Fibroblast of the conjunctiva (primary cell): ENCODE results near the gene ROR2.
"Not testable (repeated sequence)": the region's sequence is repeated elsewhere in the genome, so short reads cannot be mapped to it uniquely, and the experiment has no call there.

ENCODE experiments used
- DNase-seq: peaks from one replicate; pipeline ENCODE4 v3.0.0-alpha.2; 2010; ENCODE audit warnings: low read depth

ROR2 gene

DNA sequence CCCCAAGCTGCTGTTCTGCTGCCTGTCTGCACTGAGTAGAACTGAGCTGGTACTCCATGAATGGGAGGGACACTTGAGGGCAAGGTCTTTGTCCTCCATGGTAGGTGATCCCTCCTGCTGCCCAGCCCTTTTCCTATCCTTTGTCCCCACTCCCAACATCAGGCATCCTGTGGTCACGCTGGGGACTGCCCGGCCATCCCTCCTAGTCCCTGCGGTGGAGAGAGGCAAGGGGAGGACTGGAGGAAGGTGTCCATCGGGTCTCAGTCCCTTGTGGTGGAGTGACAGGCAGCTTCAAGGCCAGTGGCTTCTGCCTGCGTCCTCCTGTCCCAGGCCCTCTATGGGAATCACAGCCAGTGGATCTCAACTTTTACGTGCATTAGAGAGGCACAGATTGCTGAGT is 25.9 kb downstream of the ROR2 start:
- no peak for DNase-seq

- no peak for DNase-seq
These were observed 26.9 kb downstream of the ROR2 start for GRCh38 chr9:91923145-91923544.

- DNase-seq, result no peak
These were observed 28.7 kb downstream of the ROR2 start for GRCh38 chr9:91921371-91921770.

GRCh38 chr9:91920630-91921350 is 29.2 kb downstream of the ROR2 start:
- DNase-seq, result no peak

- DNase-seq, result no peak
These were observed 30.4 kb downstream of the ROR2 start for GRCh38 chr9:91919621-91920020.

- DNase-seq, result no peak
These were observed 32.6 kb downstream of the ROR2 start for GRCh38 chr9:91917436-91917835.

GRCh38 chr9:91915524-91916263 is 34.3 kb downstream of the ROR2 start:
- no peak for DNase-seq

DNA sequence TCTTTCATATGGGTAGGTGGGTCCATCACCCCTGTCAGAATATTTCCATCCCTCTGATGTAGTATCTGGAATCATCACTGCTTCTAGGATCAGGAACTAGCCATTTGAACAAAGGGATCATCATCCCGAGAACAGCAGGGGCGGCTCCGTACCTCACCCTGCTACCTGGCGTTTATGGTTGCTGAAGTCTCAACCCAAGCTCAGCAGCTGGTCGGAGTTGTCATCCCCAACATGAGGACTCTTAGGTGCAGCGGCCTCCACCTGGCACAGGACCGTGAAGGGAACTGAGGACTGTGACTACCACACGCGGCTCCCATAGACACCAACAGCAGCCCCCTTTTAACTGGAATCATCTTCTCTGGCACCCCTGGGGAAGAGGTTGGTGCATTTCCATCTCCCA is 35.1 kb downstream of the ROR2 start:
- DNase-seq, result no peak

DNA sequence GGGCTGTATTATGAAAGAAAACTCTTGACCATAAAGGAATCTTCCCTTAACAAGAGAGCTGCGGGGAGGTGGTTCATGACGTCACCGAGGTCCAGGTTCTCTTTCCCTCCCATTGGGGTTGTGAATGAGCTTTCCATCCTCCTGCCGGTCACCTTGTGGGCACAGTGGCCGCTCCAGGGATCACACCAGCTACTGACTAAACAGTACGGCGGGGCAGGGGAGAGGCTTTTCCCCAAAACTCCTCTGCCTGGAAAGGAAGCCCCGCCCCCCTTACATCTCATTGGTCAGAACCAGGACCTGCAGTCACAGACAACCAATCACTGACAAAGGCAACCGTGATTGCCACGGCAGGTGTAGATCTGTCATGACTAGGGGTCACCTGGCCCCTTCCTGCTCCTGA is 35.6 kb downstream of the ROR2 start:
- DNase-seq, result no peak

DNA sequence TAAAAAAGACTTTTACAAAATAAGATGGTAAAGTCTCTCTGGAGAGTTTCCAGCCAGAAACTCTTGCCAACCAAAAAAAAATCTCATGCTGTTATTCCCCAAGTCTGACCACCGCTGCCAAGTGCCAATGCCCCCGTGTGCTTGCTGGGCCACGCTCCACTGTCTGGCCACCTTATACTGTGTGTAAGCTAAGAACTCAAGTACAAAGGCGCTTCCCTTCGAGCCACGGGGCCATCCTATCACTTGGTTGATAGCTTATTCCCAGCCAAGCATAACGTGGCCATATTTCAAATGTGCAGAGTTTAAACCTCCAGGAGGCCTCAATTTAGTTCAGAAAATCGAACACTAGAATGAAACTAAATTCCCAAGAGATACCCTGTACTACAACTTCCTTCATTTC is 36.0 kb downstream of the ROR2 start:
- no peak for DNase-seq

DNA sequence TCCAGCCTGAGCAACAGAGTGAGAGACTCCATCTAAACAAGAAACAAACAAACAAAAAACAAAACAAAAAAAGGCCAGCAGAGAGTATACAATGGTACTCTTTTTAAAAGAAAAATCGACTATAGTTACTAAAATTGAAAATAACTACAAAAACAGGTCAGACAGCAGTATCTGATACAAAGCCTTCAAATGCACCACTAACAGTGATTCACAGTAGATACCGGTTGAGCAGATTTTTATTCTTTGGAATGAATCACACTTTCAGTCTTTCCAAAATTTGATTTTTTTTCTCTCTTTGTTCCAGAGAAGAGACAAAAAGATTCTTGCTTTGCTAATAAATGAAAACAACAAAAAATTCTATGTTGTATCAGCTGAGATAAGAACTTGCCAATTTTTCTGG is 36.9 kb downstream of the ROR2 start:
- no peak for DNase-seq

GRCh38 chr9:91911657-91912056 is 38.4 kb downstream of the ROR2 start:
- DNase-seq, result no peak

- DNase-seq, result not testable (repeated sequence)
These were observed 40.8 kb downstream of the ROR2 start for GRCh38 chr9:91909256-91909655.

GRCh38 chr9:91908746-91909145 is 41.3 kb downstream of the ROR2 start:
- DNase-seq, result no peak

DNA sequence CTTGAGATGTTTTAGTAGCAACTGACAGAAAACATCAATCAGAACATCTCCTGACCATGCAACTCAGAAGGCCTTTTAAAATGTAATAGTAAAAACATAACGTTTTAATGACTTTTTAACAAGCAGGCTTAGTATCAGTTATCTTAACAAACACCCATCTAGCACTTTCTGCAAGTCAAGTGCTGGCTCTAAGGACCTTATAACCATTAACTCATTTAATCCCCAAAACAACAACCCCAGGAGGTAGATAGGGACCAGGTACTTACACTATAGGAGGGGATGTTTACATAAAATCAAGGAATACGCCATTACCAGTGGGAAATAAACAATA is 41.8 kb downstream of the ROR2 start:
- DNase-seq, result no peak

- DNase-seq, result no peak
These were observed 42.3 kb downstream of the ROR2 start for GRCh38 chr9:91907484-91908292.

DNA sequence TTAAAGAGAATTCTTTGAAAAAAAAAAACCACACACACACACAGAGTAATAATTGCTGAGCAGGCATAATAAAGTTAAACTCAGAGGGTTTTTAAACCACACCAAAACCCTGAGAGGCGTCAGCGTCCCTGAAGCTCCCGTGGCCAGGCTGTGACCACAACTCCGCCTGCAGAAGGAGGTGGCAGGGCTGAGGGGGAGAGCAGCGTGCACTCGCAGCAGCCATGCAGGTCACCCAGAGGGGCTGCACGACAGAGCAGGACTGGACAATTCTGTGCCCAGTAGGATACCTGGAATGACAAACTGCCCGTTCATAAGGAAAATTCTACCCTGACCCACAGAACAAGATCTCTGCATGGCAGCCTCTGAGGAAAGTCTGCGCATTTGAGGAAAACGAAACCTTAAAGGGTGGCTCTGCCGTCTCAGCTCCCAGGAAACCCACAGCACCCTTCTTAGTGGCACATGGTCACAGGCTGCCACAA is 44.0 kb downstream of the ROR2 start:
- no peak for DNase-seq

DNA sequence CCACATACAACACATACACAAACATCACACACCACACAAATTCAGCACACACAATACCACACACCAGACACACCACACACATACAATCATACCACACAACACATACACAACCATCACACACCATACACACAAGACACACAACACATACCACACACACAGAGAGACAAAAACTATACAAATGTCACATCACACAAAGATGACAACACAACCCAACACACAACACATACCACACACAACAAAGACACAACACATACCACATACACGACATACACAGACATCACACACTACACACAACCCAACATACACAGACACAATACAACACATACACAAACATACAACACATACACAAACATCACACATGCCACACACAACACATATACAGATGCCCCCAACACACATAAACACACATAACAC is 44.8 kb downstream of the ROR2 start:
- no peak for DNase-seq

DNA sequence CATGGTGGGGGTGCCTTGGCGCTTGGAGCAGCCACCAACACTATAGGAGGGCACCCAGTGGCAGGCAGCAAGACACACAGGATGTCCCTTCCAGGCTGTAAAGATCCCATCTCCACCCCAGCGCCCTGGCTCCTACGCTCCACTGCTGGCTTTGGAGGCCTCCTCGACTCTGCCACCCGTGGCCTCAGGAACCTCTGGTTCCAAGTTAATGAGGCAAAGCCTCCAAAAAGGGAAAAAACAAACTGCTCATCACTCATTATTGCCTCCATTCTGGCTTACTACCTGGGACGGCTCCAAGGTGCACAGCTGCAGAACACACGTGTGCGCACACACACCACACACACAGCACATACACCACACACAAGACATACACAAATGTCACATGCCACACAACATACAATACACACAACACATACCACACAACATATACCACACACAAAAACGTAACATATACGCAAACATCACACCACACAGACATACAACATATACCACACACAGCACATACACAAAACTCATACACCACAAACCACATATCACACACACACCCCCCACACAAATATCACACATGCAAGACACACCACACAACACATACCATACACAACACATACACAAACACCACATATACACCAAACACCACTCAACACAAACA is 45.3 kb downstream of the ROR2 start:
- DNase-seq, result no peak

GRCh38 chr9:91903126-91903911 is 46.7 kb downstream of the ROR2 start:
- DNase-seq, result no peak

DNA sequence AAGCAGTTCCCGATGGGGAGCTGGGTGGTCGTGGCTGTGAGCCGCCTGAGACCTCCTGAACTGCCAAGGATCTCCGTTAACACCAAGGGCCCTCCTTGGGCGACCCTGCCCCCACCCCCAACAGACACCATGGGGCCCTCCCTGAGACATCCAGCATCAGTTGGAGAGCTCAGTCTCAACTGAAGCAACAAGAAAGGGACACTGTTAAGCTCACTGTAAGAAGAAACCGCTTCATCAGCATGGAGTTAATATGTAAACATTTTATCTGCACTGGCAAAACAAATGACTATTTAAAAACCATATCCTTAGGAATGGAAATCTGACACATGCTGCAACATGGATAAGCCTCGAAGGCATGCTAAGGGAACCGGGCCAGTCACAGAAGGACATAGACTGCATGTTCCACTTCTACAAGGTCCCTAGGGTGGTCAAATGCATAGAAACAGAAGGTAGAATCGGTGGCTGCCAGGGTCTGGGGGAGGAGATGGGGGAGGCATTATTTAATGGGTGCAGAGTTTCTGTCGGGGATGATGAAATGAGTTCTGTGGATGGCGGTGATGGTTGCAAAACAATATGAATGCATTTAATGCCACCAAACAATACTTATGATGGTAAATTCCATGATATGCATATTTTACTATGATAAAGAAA is 47.4 kb downstream of the ROR2 start:
- DNase-seq, result no peak
